HG03045 (cell line): ENCODE data around the gene ROBO1.

Experiments used
- ATAC-seq: cut with Tn5 transposase; IDR thresholded peaks from one replicate; pipeline ENCODE4 v1.9.1; 2021; ENCODE audit warnings: mild to moderate bottlenecking, moderate library complexity; ENCODE audit not compliant: unreplicated experiment

The ROBO1 gene

DNA sequence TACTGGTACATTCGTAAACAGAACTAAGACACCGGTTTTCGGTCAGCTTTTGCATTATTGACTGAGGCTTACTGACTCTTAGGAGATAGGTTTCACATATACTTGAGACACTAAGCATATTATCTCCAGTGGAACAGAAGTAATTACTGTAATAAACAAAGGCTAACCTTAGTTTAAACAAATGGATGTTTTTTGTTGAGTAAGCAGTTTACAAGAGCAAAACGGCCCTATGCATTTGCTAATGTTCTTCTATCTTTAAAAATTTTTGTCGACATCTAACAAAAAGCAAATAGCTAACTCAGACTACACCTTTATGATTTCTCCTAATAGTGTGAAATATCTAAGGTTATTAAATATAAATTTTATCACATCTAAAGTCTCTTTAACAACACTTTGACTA is 664.5 kb downstream of the ROBO1 start:
- ATAC-seq: no peak

DNA sequence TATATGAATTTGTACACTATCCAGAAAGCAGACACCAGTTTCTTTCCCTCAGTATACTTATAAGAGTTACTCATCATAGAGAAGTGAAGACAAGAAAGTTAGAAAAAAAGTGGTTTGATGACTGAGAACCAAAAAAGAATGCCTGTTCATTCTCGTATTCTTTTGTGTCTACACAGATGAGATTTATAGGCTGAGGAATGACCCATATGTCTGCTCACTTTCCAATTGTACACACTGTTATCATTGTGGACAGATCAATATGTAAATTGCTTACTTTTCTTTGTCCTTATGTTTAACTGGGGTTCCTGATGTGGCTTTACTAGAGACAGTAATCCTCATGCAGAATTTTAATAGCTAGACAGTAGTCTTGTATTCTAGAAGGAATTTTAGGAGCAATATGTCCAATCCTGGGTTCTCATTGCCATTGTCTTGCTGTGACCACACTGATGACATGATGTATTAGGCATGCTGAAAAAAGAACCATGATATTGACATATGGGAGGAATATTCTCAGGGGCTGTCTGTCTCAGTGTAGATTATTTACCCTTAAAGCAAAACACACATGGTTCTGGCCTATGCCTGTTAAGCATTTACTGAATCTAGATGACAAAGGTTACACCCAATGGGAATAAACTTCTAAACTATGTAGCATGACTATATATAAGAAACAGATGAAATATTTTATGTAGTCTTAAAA is 669.7 kb downstream of the ROBO1 start:
- no peak for ATAC-seq

DNA sequence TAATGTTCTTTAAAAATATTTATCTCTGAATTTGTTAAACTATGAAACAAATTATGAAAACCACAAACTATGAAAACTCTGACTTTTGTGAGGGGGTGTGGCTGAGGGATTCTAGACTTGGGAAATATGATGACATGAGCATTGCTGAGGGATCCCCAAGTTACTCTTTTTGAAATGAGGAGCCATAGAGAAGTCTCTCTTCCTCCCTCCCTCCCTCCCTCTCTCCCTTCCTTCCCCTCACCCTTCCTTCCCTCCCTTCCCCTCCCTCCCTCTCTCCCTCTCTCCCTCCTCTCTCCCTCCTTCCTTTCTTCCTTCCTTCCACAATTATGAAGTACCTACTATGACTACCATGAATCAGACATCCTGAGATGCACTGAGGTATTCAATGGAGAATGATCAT is 673.1 kb downstream of the ROBO1 start:
- ATAC-seq: no peak

DNA sequence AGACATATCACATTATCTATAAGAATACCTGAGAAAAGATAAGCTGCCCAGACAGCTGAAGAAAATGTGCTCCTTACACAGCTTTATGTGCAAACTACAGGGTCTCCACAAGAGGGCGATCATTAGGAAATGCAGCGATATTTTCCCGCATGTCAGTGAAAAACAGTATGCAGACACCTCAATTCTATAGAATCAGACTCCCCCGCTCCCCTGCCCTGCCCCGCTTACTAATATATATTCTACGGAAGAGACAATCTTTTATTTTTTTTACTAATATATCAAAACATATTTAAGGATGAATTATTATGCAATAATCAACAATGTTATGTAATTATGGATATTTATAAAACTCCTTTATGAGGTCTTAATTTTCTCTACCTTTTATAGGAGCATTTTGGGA is 681.3 kb downstream of the ROBO1 start:
- peak; percentile 81 for ATAC-seq

DNA sequence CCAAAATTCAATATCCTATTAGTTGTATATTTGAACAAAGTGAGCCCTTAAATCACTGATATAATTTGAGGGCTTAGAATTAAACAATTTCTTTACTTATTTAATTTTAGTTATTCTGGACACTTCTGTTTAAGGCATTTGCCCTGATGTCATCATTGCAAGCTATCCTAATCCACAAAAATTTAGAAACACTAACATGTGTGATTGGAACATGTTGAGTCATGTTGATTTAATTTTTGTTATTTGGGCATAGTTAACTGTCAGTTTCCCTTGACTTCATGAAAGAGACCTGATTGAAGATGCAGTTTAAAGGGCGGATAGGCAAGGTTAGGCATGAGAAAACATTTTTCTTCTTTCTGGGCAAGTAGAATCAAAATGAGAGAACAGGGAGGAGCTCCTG is 682.6 kb downstream of the ROBO1 start:
- ATAC-seq: no peak

DNA sequence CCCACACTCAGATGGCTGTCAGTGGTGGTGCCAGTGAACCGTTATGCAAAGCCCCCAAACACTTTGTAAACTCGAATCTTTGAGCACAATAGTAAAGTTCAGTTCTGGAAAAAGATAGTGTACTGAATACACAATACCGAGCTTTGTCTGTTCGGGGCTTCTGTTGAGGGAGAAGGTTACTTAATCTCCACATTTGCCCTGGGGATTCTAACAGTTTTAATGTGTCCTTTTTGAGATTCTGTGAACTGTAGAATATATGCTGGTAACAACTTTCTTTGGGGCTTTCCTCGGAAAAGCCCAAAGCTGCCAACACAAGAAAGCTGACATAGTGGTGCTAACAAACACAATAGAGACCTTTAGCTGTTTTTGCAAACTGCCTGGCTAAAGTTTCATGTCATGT is 686.5 kb downstream of the ROBO1 start:
- ATAC-seq: no peak

DNA sequence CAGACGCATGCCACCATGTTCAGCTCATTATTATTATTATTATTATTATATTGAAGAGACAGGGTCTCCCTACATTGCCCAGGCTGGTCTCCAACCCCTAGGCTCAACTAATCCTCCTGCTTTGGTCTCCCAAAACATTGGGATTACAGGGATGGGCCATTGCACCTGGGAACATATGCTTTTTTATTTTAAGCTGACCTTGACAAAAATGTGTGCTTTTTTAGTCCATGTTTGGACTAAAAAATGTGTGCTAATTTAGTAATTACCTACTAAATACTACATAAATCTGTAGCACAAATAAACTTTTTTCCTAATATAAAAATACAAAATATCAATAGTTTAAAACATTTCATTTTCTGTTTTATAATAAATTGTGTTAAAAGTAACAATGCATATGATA is 693.2 kb downstream of the ROBO1 start:
- no peak for ATAC-seq

DNA sequence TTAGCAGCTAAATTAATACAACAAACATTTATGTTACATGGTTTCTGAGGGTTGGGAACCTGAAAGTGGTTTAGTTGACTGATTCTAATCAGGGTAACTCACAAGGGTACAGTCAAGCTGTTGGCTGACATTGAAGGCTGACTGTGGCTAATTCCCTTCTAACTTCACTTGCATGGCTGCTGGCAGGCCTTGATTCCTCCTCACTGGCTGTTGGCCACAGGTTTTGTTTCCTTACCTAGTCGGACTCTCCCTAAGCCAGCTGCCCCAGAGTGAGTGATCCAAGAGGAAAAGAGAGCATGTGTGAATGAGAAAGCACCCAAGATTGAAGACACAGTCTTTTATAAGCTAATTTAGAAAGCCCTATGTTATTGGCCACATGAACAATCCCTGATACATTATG is 700.1 kb downstream of the ROBO1 start:
- ATAC-seq: no peak

DNA sequence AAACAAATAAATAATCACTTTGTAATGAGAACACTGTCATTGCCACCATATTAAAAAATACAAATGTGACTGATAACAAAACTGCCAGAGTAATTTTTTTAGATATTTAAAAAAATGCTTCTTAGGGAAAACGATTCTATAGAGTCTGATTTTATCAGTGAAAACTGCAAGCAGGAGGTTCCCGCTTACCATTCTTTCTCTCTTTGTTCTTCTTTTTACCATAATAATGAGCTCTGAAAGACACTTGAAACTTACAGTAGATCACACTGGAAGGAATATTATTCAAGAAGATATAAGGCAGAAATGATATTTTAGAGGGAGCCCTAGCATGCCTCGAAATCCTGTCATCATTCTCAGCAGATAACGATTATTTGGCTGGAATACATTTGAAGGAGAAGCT is 701.3 kb downstream of the ROBO1 start:
- ATAC-seq: no peak

DNA sequence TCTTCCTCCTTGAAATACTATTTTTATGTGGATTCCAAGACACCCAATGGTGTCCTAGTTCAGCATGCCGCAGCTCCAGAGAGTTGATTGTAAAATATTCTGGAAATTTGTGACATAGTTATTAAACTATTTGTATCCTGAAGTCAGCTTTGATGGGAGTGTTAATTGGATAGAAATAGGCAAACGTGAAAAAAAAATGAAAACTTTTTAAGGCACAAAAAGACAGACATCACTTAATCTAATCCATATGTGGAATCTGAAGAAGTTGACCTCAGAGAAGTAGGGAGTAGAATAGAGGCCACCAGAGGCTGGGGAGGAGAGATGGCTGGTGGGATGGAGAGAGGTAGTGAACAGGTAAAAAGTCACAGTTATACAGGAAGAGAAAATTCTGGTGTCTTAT is 704.2 kb downstream of the ROBO1 start:
- no peak for ATAC-seq

DNA sequence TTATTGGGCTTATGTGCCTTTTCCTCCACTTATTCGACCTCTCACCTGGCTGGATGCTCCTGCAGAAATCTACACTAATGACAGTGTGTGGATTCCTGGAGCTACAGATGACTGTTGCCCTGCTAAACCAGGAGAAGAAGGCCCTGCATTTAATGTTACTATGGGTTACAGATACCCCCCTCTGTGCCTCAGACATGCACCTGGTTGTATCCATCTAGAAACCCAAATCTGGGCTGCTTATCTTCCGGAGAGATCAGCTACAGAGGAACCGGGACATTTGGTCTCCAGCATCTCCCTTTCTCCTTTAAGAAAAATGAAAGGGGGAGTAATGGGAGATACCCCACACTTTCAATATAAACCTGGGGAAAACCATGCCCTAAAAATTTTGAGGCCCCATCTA is 710.0 kb downstream of the ROBO1 start:
- ATAC-seq: no peak

DNA sequence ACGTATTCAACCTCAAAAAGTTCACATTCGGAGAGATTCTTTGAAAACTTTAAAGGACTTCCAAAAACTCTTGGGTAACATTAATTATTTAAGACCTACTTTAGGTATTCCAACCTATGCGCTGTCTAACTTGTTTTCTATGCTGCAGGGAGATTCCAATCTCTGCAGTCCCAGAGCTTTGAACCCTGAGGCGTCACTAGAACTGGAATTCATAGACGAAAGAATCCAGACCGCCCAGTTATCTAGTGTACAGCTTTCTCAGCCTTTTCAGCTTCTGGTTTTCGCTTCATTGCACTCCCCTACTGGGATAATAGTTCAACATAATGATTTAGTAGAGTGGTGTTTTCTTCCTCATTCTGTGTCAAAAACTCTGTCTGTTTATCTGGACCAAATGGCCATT is 711.3 kb downstream of the ROBO1 start:
- ATAC-seq: no peak

DNA sequence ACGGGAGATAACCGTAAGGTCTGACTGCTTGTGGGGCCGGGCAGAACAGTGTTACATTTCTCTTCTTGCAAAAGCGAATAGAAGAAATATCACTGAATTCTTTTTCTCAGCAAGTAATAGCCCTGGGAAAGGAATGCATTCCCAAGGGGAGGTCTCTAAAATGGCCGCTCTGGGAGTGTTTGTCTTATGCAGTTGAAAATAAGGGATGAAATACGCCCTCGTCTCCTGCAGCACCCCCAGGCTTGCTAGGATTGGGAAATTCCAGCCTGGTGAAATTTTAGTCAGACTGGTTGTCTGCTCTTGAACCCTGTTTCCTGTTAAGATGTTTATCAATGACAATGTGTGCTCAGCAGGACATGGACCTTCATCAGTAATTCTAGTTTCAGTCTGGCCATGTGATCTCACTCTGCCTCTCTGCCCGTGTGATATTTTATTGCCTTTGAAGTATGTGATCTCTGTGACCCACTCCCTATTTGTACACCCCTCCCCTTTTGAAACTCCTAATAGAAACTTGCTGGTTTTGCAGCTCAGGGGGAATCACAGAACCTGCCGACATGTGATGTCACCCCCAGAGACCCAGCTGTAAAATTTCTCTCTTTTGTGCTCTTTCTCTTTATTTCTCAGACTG is 715.6 kb downstream of the ROBO1 start:
- no peak for ATAC-seq

DNA sequence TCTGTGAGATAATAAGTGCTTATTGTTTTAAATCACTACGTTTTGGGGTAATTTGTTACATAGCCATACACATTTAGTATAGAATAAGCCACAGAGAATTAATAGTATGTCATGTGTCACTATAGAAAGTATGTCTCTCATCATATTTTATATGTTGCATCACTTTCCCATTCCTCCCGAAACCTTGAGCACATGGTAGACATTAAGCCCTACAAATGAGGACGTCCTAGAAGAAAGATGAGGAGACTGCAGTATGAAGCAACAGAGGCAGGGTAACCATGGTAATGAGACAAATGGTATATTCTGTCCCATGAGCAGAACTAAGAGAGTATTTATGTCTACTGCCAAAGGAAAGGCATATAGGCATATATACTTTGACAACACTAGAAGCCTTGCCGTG is 720.2 kb downstream of the ROBO1 start:
- no peak for ATAC-seq

DNA sequence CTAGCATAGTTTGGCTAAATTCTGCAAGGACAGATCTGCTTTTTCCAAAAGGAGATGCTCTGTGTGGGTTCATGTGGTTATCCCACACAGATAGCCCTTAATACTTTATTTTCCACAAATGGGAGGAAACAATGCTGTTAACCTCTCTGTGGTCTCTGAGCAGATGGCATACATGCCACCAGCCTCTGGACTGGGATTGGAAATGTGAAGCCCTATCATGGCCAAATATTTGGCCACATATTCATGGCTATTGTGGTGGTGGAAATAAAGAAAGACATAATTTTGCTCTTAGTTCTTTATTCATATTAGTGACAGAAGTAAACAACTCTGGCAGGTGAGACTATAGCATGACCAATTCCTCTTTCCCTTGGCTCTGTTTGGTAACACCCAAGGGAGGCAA is 726.2 kb downstream of the ROBO1 start:
- no peak for ATAC-seq

DNA sequence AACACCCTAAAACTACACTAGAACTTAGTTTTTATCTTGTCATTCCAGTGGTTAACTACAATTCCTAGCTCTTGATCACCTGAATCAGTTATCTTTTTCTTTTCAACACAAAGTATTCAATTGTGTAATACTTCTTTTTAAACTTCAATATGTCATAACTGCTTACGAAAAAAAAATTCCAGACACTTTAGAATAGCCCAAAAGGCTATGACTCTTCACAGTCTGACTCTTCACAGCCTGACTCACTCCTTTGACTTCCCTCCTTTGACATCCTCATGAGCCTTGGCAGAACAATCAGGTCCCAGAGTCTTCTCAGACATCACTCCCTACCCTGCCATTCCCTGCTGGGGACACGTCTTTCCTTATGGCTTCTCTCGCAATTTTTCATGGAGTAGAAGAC is 727.1 kb downstream of the ROBO1 start:
- ATAC-seq: no peak

DNA sequence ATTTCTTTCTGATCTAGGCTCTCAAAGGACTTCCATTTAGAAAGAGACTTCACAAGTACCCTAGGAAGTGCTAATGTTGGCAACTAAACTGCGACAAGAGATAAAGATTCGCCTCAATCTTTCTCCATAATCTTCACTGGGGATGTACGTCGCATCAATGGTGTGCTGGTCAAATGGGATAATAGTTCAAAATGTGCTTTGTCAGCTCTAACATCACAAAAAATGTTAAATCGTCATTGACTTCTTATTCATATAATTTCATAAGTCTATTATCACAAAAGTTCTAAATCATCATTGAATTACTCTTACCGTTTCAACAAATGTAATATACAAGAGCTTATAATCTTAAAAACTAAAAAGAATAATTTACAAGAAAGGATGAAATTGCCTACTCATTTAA is 727.7 kb downstream of the ROBO1 start:
- ATAC-seq: no peak

DNA sequence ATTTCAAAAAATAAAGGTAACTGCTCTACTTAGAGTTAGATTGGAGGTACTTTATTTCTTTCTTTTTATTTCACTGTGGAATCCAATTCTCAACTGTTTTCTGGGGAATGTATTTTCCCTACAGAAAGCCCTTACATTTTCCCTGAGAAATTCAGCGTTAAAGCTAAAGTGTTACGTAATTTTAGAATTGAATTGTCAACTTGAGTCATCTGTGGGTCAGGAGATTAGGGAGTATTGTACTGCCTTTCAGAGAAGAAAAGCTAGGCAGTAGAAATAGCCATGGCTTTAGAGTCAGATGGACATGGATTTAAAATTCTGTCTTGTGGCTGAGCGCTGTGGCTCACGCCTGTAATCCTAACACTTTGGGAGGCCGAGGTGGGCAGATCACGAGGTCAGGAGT is 728.6 kb downstream of the ROBO1 start:
- no peak for ATAC-seq

DNA sequence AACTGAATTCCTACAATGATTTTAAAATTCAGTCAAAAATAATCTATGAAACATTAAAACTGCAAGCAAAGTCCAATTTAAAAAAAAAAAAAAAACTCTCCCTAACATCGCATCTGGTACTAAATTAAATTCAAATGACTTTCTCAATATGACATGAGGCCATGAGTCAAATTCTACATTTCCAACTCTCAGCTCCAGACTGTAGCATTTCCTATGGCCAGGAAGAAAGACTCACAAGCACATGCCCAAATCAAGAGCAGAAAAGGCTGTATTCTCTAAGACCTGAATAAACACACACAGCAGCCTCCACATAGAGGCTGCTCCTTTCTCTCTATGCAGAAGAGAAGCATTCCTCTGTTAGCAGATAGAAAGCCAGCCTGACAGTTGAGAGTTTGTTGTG is 729.2 kb downstream of the ROBO1 start:
- ATAC-seq: no peak

DNA sequence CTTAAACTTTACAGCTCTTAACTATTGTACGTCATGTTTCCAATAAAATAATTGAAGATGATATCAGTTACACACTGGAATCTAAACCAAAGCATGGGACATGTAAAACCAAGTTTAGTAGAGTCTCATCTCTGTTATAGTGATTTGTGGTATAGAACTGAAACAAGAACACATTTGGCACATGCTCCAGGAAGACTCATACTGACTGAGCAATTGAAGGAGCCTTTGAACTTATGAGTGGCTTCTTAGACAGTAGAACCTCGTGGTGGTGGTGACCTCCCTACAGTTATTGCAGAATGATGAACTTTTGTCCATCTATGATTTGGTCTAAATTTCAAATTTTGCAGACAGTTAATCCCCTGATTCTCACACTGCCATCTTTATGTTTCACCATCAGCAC is 729.7 kb downstream of the ROBO1 start:
- ATAC-seq: no peak

DNA sequence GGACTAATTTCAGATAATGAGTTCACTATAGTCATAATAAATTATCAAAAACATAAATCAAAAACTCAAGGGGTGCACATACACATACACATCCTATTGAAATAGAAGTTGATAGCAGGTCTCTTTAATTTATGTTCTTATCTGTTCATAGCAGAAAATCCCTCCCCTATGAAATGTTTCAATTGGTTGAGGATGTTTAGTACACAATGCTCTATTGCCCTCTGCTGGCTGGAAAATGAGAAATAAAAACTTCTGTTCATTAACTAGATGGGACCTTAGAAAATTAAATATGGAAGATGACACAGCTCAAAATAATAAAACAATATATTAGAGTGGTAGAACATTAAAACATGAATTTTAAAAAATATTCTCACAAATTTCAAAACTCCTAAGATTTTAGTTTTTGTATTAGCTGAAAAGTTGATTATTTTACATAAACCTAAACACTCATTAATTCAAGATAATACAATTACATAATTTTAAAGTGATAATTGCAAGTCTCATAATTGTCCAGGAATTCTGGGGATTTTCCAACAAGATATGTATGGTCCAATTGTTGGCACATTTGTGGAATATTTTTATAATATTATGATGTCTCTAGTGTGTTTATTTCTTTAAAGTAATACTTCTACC is 735.0 kb downstream of the ROBO1 start:
- ATAC-seq: no peak

DNA sequence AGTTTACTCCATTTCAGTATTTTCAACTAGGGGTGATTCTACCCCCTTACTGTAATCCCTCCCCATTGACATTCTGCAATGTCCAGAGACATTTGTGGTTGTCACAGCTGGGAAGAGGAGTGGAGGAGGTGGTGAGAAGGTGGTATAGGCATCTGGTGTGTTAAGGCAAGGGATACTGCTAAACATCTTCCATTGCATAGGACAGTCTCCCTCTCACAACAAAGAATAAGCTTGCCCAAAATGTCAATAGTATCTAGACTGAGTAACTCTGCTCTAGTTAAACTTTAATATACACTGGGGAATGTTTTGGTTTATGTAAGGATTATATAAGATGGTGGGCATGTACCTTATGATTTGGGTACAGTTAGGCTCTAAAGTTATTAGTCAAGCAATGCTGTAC is 737.6 kb downstream of the ROBO1 start:
- no peak for ATAC-seq

DNA sequence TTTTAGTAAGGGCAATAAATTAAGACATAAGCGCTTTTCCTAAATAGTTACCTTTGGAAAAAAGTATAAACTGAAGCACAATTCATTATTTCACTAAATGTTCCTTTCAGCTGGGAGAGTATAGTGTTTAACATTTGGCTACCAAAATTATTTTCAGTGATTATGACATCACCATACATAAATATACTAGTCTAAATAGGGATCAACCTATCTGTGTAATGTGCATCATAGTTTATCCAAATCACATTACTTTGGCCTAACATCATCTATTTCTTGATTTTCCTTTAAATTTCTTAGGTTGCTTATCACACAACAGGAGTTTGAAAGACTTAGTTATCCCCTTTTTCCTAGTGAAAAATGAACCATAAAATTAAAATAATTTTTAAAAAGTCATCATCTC is 738.9 kb downstream of the ROBO1 start:
- ATAC-seq: no peak
